Stimulated activated CD8-positive, alpha-beta memory T cell treated with anti-CD3 and anti-CD28 coated beads, Interleukin-12 subunit alpha, Interleukin-12 subunit beta, amount 100 ng/mL, for 24 hours (primary cell): ENCODE data around the gene GINS1.
"Not testable (repeated sequence)": the region's sequence is repeated elsewhere in the genome, so short reads cannot be mapped to it uniquely, and the experiment has no call there.

ENCODE experiments used
- DNase-seq: peaks from one replicate; pipeline ENCODE4 v3.0.0-alpha.2; 2020; ENCODE audit errors: extremely low read depth

GINS1 gene

DNA sequence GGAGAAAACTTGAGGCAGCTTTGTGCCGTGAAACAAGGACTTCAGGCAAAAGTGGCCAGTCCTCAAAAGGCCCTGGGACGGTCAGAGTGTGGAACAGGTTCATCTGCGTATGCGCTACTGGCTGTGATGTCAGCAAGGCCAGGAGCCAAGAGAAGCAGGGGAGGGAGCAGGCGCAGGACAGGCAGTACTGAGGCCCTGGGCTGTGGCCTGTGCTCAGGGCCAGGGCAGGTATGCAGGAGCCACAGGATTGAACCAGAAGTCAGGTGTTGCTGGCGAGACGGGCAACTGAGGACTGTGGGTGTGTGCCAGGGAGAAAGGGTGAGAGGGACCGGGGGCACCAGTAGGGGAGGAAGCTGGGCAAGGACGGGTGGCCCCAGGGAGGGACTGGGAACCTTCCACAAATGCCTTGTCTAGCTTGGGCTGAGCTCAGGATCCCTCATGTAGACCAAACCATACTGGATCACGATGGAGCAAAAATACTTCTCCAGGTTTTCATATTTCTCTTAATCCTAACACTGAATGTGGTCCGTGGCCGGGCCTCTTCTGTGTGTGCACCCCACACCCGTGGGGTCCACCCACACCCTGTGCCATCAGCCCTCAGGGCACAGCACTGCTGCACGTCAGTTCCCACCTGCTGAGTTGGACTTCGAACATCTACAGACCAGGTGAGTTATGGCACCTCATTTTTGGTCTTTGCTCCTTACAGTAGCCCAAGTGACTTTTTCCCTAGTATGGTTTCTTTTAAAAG lies 46.9 kb downstream of the GINS1 start:
- no peak for DNase-seq

DNA sequence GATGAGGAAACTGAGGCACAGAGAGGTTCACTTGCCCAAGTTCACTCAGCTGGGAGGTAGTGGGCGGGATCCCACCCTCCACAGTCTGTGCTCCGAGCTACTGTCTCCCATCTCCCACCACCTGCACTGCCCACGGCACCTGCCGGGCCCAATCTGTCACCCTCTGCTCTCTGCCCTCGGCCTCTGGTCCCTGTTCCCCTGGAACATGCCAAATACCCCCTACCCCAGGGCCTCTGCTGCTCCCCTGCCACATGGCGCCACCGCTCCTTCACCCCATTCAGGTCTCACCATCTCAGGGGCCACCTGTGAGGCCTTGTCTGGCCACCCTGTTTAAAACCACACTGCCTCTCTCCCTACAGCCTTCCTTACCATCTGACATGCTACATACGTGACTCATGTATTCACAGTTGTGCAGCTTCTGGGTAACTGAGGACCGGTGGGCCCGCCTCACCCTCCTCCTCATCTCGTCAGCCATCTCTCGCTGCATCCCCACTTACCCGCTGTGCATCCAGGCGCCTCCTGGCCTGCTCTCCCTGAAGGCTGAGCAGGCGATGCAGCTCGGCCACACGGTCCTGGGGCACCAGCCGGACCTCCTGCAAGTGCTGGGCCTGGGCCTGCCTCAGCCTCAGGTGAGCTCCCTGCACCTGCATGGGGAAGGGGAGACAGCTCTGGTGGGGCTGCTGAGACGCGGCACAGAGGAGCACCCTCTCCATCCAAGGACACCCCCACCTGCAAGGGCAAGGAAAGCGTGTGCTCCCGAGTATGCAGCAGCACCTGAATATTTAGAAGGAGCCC lies 50.6 kb downstream of the GINS1 start:
- no peak for DNase-seq

DNA sequence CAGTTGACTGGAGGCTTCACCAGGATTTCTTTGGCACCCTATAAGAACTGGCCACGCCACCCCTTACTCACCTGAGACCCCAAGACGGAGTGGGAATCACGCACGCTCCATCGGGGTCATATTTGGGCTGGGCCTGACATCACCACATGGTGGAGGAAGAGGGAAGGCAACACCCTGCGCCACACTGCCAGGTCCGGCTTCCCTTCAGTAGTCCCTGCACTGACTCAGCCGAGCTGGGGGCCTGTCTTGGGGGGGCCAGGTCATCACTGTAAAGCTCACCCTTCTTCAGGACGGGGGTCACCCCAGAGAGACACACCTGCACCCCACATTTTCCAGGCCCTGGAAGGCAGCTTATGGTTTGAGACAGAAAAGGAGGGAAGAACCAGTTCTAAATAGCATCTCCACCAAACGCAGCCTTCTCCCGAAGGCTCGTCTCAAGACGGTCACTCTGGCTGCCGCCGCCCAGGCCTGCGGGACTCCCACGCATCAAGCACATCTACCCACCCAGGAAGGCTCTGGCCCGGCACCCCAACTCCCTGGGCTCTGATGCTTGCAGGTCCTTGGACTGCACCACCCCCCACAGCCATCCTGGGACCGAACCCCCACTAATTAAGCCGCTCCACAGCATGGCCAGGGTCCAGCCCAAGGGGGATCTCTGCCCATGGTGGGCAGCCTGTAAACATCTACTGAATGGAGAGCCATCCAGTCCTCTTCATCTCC lies 51.8 kb downstream of the GINS1 start:
- no peak for DNase-seq

DNA sequence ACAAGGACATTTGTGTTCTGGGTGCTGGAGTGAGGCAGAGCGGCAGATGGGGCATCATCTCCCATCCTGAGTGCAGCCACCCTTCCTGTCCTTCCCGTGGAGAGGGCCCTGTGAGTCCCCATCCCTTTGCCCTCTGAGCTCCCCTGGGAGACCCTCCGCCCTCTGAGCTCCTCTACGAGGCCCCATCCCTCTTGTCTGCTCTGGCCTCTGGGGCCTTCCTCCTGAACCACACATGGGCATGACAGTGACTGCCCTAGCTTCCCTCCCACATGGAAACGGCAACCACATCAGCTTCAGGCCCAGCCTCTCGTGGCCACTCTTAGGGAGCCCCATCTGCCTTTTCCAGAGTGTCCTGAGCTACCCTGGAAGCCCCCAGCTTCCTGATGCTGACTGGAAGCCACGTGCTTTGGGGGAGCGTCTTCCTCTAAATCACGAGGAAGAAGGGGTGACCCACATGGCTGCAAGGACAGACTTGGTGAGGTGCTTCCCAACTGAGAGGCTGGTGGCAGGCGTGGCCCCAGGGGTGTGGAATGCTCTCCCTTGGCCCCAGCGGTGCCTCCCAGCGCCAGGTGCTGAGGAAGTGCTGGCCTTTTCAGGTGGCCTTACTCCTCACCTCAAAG lies 52.6 kb downstream of the GINS1 start:
- DNase-seq = no peak

DNA sequence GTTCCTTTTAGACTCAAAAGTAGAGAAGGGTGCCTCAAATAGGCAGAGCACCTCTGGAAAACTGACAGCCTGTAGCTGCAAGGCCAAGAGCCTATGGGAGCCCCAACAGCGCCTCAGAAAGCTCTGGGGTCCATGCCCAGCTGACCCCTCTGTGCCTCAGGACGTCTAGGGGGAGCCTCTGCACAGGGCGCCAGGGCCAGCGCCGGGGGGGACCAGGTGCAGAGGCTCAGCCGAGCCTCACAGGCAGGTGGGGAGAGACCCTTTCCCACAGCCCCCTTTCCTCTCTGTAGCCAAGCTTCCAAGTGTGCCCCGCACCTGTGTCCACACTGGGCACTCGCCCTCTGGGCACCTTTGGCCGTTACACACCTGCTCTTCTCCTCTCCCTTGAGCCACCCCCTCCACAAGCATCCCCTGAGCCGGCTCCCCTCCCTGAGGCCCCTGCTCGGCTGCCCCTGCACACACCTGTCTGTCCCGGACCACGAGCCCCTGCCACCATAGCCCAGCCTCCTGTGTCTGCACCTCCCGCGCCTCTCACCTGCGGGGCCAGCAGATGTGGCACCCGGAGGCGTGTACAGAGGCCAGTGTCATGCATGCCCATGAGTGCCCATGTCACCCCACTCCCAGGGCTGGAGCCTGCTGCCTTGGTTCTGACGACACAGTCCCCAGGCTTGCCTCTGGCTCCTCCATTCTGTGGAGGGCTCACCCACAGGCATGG lies 53.2 kb downstream of the GINS1 start:
- no peak for DNase-seq

DNA sequence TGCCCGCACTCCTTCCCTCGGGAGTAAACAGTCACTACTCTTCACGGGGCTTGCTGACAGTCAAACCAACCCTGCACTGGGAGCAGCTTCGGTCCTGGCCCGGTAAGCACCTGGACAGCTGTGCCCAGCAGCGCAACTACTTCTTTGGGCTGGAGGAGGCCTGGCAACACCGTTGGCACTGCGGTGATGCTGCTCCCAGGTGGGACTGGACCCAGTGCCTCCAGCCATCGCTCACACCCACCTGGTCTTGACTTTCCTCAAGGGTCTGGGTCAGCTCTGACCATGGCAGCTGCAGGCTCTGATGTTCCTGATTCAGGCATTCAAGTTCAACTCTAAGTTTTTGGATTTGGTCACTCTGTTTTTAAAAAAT lies 53.8 kb downstream of the GINS1 start:
- no peak for DNase-seq

DNA sequence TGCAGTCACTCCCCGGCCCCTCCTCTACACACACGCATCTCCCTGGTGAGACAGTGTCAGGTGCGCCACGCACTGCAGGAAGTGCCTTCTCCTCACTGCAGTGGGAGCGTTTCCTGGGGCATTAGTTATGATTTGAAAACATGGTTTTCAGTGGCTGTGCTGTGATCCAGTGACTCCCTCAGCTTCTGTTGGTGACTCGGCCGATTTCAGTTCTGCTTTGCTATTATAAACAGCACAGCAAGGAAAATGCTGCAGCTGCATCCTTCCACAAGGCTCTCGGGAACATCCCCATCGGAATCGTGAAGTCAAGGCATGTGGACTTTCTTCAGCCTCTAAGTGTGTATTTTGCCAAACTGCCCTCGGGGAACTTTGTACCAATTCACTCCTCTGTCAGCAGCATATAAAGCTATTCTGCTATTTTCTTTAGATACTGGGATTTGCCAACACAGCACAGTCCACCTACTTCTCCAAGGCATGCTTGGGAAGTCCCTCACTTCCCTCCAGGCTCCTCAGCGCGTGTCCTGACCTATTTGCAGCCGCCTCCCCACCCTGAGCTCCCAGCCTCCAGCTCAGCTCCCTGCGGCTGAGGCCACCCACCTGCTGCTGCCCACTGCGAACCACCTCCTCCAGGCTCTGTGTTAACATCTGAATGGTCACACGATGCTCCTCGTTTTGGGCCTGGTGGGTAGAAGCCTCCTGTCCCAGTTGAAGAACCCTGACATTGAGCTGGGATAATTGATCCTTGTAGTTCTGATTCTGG lies 54.5 kb downstream of the GINS1 start:
- no peak for DNase-seq

DNA sequence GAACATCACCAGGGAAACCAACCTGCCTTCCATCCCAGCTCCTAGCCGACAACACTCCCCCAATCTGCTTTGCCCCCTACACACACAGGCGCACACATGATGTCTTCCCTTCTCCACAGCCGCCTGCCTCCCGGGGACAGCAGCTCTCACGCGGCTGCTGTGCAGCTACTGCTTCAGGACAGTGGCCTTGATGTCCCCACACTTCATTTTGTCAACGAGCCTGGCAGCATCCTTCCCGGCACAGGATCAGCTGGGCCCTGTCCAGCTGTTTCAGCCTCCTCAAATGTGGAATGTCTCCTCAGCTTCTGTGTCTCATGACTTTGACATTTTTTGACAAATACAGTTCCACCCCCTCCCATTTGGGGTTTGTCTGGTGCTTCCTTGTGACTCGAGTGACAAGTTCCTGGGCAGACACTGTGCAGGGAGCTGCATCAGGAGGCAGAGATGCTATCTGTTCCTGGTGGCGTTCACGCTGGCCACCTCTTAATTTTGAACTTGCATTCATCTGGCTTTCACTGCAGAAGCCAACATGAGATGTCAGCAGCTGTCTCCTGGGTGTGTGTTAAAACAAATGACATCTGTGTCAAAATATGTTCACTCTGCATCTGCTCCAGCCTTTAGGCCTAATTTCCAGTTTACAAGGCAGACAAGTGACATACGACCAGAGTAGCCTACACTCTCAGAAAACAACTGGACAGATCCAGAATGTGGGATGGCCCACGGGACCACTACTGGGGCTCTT lies 57.2 kb downstream of the GINS1 start:
- DNase-seq = no peak

DNA sequence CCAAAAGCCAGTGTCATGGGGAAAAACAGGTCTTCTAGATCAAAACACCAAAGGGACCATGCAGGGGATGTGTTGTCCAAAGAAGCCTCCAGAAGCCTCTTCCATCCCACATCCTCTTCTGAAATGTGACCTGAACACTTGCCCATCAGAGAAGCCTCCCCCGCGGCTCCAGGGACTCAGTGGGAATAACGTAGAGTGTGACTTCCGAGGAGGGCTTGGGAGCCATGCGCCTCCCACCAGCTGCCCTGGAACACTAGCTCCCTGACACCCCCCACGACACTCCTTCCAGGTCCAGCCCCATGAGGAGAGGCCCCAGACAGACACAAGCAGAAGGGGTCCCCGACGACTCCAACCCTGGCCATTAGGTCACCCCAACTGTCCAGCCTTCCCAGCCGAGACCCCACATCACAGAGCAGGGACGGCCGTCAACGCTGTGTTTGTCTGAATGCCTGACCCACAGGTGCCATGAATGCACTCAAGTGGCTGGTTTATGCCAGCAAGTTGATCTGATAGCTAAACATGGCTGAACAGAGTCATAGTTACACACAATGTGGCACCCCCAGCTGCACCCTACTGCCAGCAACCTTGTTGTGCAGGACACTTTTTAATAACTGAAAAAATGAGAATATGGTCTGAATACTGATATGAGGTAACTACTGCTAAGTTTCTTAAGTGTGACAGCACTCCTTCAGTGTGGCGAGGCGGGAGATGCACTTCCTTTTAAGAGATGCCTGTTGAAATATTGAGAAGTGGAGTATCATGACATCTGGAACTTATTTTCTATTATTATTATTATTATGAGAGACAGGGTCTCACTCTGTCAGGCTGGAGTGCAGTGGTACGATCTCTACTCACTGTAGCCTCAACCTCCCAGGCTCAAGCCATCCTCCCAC lies 58.0 kb downstream of the GINS1 start:
- DNase-seq = no peak

DNA sequence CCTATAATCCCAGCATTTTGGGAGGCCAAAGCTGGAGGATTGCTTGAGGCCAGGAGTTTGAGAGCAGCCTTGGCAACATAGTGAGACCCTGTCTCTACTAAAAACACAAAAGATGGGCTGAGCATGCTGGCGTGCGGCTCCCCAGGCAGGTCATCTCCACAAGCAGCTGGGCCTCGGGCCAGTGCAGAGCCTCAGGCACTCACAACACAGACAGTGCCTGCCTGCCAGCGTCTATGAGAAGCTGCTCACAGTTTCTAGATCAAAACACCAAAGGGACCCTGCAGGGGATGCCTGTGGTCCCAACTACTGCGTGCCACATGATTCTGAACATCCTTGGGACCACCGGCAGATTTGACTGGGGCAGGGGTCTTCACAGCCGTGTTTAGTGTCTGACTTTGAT lies 59.4 kb downstream of the GINS1 start:
- DNase-seq = no peak

DNA sequence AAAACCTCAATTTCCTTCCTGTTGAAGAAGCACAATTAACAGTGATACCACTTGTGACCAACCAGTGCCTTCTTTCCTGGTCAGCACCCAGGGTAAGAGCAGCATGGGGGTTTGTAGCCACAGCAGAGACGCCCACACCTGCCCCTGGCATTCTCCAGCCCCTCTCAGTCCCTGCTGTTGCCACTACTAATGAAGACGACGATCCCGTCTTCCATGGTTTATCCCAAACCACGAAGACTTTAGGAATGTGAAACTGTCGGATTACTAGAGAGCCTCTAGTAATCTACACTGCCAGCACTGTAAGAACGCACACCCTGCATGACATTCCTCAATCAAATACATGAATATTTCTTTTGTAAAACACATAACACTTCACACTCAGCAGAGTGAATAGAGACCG lies 60.0 kb downstream of the GINS1 start:
- no peak for DNase-seq

DNA sequence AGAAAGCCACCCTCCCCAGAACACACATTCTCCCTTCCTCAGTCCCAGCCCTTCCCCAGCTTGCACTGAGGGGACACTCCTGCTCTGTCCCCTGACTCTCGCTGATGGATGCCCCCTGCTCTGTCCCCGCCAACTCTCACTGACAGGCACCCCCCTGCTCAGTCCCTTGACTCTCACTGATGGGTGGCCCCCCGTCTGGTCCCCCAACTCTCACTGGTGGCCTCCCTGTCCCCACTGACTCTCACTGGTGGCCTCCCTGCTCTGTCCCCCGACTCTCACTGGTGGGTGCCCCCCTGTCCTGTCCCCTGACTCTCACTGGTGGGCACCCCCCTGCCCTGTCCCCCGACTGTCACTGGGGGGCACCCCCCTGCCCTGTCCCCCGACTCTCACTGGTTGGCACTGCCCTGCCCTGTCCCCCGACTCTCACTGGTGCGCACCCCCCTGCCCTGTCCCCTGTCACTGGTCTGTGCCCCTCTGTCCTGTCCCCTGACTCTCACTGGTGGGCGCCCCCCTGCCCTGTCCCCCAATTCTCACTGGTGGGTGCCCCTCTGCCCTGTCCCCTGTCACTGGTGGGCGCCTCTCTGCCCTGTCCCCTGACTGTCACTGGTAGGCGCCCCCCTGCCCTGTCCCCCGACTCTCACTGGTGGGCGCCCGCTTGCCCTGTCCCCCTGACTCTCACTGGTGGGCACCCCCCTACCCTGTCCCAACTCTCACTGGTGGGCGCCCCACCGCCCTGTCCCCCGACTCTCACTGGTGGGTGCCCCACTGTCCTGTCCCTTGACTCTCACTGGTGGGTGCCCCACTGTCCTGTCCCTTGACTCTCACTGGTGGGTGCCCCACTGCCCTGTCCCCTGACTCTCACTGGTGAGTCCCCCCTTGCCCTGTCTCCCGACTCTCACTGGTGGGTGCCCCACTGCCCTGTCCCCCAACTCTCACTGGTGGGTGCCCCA lies 60.9 kb downstream of the GINS1 start:
- DNase-seq = no peak

DNA sequence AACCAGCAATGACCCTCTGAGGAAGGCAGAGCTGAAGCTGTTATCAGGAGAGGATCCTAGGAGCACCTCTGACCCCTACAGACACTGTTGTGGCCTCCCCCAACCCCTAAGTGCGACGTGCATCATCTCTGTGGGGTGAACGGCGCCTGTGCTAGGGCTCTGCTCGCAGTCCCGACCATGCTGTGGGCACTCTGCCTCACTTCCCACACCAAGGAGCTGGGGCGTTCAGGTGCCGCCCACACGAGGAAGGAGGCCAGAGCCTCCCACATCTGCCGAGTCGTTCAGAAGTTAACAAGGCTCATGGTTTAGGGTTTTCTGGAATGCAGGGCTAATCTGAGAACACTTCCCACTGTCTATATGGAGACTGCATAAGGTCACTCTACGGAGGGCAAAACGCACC lies 62.1 kb downstream of the GINS1 start:
- DNase-seq = no peak

DNA sequence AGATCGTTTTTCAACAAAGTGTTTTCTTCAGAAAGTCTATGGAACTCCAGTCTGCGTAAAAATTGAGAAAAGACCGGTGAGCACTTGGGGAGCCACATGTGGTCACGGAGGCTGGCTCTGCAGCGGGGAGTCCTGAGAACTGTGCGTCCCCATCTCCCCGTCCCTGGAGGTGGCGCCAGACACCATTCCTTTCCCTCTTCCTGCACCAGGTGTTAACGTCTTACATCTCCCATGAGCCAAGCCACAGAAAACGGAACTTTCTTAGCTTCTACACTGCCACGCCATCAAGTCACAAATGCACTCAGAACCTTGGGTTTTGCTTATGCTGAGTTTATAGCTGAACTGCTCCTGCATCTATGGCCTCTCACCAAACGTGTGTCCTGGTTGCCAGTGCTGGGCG lies 62.6 kb downstream of the GINS1 start:
- DNase-seq = no peak

DNA sequence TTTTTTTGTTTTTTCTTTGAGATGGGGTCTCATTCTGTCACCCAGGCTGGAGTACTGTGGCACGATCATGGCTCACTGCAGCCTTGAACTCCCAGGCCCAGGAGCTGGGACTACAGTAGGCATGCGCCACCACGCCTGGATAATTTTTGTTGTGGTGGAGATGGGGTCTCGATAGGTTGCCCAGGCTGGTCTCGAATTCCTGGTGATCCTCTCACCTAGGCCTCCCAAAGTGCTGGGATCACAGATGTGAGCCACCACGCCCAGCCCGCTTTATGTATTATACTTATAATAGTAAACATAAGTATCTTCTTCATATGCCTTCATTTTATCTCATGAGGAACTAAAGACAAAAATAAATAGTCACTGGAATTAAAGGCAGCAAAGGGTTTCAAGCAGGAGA lies 63.5 kb downstream of the GINS1 start:
- no peak for DNase-seq

DNA sequence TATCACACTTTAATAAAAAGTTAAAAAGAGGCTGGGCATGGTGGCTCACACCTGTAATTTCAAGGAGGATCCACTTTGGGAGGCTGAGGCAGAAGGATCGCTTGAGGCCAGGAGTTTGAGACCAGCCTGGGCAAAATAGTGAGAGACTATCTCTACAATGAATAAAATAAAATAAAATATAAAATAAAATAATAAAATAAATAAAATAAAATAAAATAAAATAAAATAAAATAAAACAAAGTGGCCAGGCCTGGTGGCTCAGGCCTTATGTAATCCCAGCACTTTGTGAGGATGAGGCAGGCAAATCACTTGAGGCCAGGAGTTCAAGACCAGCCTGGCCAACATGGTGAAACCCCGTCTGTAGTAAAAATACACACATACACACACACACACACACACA lies 65.8 kb downstream of the GINS1 start:
- DNase-seq = not testable (repeated sequence)

DNA sequence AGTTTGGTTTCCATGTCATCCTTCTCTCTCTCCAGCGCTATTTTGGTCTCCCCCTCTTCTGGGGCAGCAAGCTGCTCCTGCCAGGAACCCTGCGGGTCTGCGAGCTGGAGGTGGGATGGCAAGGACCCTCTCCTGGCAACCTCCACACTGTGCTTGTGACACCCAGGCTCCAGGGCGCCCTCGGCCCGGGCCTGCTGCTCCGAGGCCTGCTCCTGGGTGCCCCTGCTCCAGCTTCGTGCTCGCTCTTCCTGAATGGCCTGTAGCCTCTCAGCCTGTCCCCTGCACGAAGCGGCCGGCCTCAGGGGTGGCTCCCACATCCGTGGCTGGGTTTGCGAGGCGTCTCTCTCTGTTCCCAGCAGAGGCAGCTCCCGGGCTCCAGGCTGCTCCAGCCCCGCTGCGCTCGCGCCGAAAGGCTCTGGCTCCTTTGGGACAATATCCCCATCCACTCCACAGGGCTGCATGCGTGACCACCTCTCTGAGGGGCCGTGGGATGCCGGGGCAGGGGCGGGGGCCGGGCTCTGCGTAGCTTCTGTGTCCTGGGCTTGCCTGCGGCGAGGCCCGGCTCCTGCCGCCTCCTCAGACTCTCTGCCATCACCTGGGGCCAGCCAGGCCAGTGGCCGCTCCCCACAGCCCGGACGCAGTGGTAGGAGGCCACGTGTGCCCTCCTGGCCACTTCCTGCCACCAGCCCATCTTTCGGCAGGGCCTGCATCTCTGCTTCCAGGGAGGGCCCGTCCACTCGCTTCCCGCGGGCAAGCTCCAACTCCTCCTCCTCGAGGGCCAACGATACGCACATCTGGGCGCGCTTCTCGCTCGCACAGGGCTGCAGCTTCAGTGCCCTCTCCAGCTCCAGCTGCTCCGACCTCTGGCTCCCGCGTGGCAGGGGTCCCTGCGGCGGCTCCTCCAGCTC lies 68.9 kb downstream of the GINS1 start:
- DNase-seq = no peak
